K562 (cell line): Measurements from ENCODE around the gene TESK2. TPM values are rescaled to one million over a fixed set of nuclear protein-coding genes. Genes with fewer than 3 reads are reported as not detected.

Source experiments
- AFF1 ChIP-seq, 2 experiments: fragments of 450-650 bp; IDR thresholded peaks; 2 replicates each; pipeline ENCODE4 v1.6.1; 2018; ENCODE audit warnings: mild to moderate bottlenecking in 2 of 2, low read depth in 1 of 2; ENCODE audit not compliant: partially characterized antibody in 2 of 2
- CREB3L1 ChIP-seq: fragments of 450-650 bp; IDR thresholded peaks from 2 replicates; pipeline ENCODE4 v1.6.1; 2014; ENCODE audit warnings: low read depth, mild to moderate bottlenecking, moderate library complexity, borderline replicate concordance
- DMBX1 ChIP-seq: fragments of 250-450 bp; sonication (Bioruptor Pico); IDR thresholded peaks from 2 replicates; pipeline ENCODE4 v1.8.0; 2022; ENCODE audit warnings: inconsistent platforms, mild to moderate bottlenecking, moderate library complexity, borderline replicate concordance
- DNMT1 ChIP-seq: fragments of 450-650 bp; IDR thresholded peaks from 2 replicates; pipeline ENCODE4 v1.6.1; 2016; ENCODE audit warnings: antibody characterized with exemption, mild to moderate bottlenecking
- HEY1 ChIP-seq: fragments of 250-450 bp; sonication (Bioruptor Pico); IDR thresholded peaks from 2 replicates; pipeline ENCODE4 v1.5.0; 2020; ENCODE audit warnings: mild to moderate bottlenecking, moderate library complexity, borderline replicate concordance
- KLF16 ChIP-seq: IDR thresholded peaks from 2 replicates; pipeline ENCODE4 v1.6.1; 2016; ENCODE audit warnings: antibody characterized with exemption
- MTA2 ChIP-seq: fragments of 450-650 bp; IDR thresholded peaks from 2 replicates; pipeline ENCODE4 v1.6.1; 2016; ENCODE audit warnings: low read depth
- PHF21A ChIP-seq: fragments of 450-650 bp; IDR thresholded peaks from 2 replicates; pipeline ENCODE4 v1.6.1; 2017; ENCODE audit warnings: low read depth, borderline replicate concordance
- RREB1 ChIP-seq: fragments of 250-450 bp; sonication (Bioruptor Pico); IDR thresholded peaks from 2 replicates; pipeline ENCODE4 v1.4.0; 2020
- STAT5B ChIP-seq: fragments of 250-450 bp; sonication (Bioruptor Pico); IDR thresholded peaks from 2 replicates; pipeline ENCODE4 v1.8.0; 2021; ENCODE audit warnings: mild to moderate bottlenecking, inconsistent platforms
- TEAD4 ChIP-seq, 2 experiments: sonication (generic) in 1 of 2; formaldehyde crosslinking in 1 of 2; IDR thresholded peaks; 2 replicates each; pipeline versions ENCODE4 v1.6.1 to v1.8.0; 2012 to 2022; ENCODE audit warnings: borderline replicate concordance in 1 of 2, inconsistent platforms in 1 of 2, low read length in 1 of 2, mild to moderate bottlenecking in 1 of 2, missing genetic modification reagents in 1 of 2
- ZNF551 ChIP-seq: fragments of 250-450 bp; sonication (Bioruptor Pico); IDR thresholded peaks from 2 replicates; pipeline ENCODE4 v1.5.0; 2021; ENCODE audit warnings: mild to moderate bottlenecking, moderate library complexity
- ZNF655 ChIP-seq: fragments of 250-450 bp; sonication (Bioruptor Pico); IDR thresholded peaks from 2 replicates; pipeline ENCODE4 v1.5.0; 2021
- polyA plus RNA-seq, 8 experiments: library from polyadenylated mRNA; depleted of rRNA in 4 of 8; stranded (reverse) in 5 of 8; unstranded in 3 of 8; fragments of >200 nt; fragmentation: Nextera tagmentation in 2 of 8; fragmentation: Illumina TruSeq in 1 of 8; extraction: Ambion mirVana in 2 of 8; extraction: Trizol in 1 of 8; gene quantifications; 2 replicates each; pipeline versions ENCODE4 v1.2.1 to v1.2.3, GENCODE V29; 2011 to 2014; ENCODE audit warnings: inconsistent platforms in 1 of 8, missing spikeins in 1 of 8
- total RNA-seq, 7 experiments: library from RNA; depleted of rRNA in 6 of 7; stranded (reverse); fragments of >200 nt in 6 of 7; fragmentation: Illumina TruSeq in 2 of 7; extraction: Trizol in 2 of 7; gene quantifications; 2 replicates each; pipeline versions ENCODE4 v1.2.1 to v1.2.3, GENCODE V29; 2011 to 2021; ENCODE audit warnings: low replicate concordance in 1 of 7

TESK2 gene
- total and polyA plus RNA-seq, 9 of the 15 experiments (the other 6 are each of a cell fraction or from before 2014, with no cell fraction given), result 1.6 to 5.3 (median 3.7) TPM

GRCh38 chr1:45303520-45304310, 187.2 kb downstream of the TESK2 start (continued):
- TF ChIP-seq TEAD4 (IDR thresholded peaks at IDR 0.05; ENCODE audit: low read length) (peak; percentile 29; the same call in 1 of the 2 replicates), TEAD4 (CRISPR knock-in tag; IDR thresholded peaks at IDR 0.05; ENCODE audit: borderline replicate concordance) (no peak), HEY1 (CRISPR knock-in tag) (0 out of 2 replicates have a peak, but pooled peaks have one; percentile 12), RREB1 (CRISPR knock-in tag) (peak; percentile 85; the same call in 1 of the 2 replicates), DNMT1 (no peak; the same call in 1 of the 2 replicates), AFF1 (IDR thresholded peaks at IDR 0.05; ENCODE audit: low read depth in 1 of 2, partially characterized antibody in 2 of 2) (peak in 1 of 2 experiments; percentile 85), DMBX1 (CRISPR knock-in tag) (peak; percentile 44; the same call in 1 of the 2 replicates), ZNF551 (CRISPR knock-in tag) (no peak), MTA2 (0 out of 2 replicates have a peak, but pooled peaks have one; percentile 26), CREB3L1 (peak; percentile 74; the same call in 1 of the 2 replicates), ZNF655 (no peak), PHF21A (peak; percentile 70; the same call in 1 of the 2 replicates), STAT5B (CRISPR knock-in tag) (no peak), KLF16 (peak; percentile 77)
